HL-60 (cell line): ENCODE measurements around the gene MED31.

Source experiments
- GABPA ChIP-seq: IDR thresholded peaks from 2 replicates; pipeline ENCODE4 v1.6.1; 2012; ENCODE audit warnings: low read depth
- POLR2AphosphoS5 ChIP-seq: IDR thresholded peaks from 2 replicates; pipeline ENCODE4 v1.6.1; 2012; ENCODE audit warnings: low read depth
- SPI1 ChIP-seq: IDR thresholded peaks from 2 replicates; pipeline ENCODE4 v1.6.1; 2012; ENCODE audit warnings: low read depth, mild to moderate bottlenecking, borderline replicate concordance
- TF ChIP-seq, protein P1 (sequence below): IDR thresholded peaks from one replicate; pipeline ENCODE4 v1.5.1; 2011; ENCODE audit warnings: low read length, control low read depth, inconsistent platforms; ENCODE audit not compliant: insufficient read depth

DNA sequence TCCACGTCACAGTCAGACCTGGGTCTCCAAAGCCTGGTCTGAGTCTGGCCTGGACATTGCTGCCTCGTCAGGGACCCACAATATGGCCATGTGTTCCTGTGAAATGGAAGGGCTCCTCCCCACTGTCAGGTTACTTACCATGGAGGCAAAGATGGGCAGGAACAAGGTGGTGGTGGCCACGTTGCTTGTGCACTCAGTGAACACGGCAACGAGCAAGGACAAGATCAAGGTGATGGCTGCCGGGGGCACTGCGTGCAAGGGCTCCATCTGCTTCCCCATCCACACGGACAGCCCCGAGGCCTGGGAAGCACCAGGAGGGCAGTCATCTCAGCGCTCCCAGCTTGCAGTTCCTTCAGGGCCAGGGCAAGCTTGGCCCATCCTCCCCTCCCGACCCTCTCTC is 39.2 kb upstream of the MED31 start:
- TF ChIP-seq POLR2AphosphoS5: no peak
- TF ChIP-seq, protein P1, sequence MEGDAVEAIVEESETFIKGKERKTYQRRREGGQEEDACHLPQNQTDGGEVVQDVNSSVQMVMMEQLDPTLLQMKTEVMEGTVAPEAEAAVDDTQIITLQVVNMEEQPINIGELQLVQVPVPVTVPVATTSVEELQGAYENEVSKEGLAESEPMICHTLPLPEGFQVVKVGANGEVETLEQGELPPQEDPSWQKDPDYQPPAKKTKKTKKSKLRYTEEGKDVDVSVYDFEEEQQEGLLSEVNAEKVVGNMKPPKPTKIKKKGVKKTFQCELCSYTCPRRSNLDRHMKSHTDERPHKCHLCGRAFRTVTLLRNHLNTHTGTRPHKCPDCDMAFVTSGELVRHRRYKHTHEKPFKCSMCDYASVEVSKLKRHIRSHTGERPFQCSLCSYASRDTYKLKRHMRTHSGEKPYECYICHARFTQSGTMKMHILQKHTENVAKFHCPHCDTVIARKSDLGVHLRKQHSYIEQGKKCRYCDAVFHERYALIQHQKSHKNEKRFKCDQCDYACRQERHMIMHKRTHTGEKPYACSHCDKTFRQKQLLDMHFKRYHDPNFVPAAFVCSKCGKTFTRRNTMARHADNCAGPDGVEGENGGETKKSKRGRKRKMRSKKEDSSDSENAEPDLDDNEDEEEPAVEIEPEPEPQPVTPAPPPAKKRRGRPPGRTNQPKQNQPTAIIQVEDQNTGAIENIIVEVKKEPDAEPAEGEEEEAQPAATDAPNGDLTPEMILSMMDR: no peak
- TF ChIP-seq SPI1: no peak
- TF ChIP-seq GABPA: no peak
